A673 (cell line): ENCODE results near the gene PTCH2. TPM values are rescaled to one million over a fixed set of nuclear protein-coding genes. Genes with fewer than 3 reads are reported as not detected.

Experiments
- BruUV-seq: library from RNA; stranded (reverse); fragments of 400-500 nt; replicated peaks from 2 replicates; lab custom pipeline; 2021; lab: Mats Ljungman, UMichigan
- CTCF ChIA-PET: fragments of 300-600 bp; sonication (Branson Sonifier 250); formaldehyde crosslinking; loops from one replicate; lab custom pipeline; 2022; ENCODE audit warnings: antibody characterized with exemption; lab: Charles Lee
- POLR2A ChIA-PET: fragments of 300-600 bp; sonication (Branson Sonifier 250); formaldehyde crosslinking; loops from one replicate; lab custom pipeline; 2022; ENCODE audit warnings: antibody characterized with exemption; ENCODE audit not compliant: low non-redundant PET; lab: Charles Lee
- DNase-seq: peaks from one replicate; pipeline ENCODE4 v3.0.0-alpha.2; 2015; ENCODE audit warnings: low spot score
- H3K27ac ChIP-seq: fragments of 200-600 bp; sonication (generic); 2 replicates; pipeline ENCODE4 v1.5.1; 2016; ENCODE audit warnings: mixed run types, low read depth, mild to moderate bottlenecking, mixed read lengths, antibody characterized with exemption, low read length; ENCODE audit not compliant: poor library complexity, severe bottlenecking
- H3K27me3 ChIP-seq: fragments of 200-600 bp; sonication (generic); replicated peaks from 2 replicates; pipeline ENCODE4 v1.6.1; 2017; ENCODE audit warnings: mixed run types, low read depth, mild to moderate bottlenecking, mixed read lengths, antibody characterized with exemption, low read length; ENCODE audit not compliant: insufficient read depth, poor library complexity
- H3K36me3 ChIP-seq: fragments of 200-600 bp; sonication (generic); 2 replicates; pipeline ENCODE4 v1.6.1; 2016; ENCODE audit warnings: mixed run types, mild to moderate bottlenecking, mixed read lengths, antibody characterized with exemption, low read length; ENCODE audit not compliant: insufficient read depth, poor library complexity, severe bottlenecking
- H3K4me1 ChIP-seq: fragments of 200-600 bp; sonication (generic); 2 replicates; pipeline ENCODE4 v1.6.1; 2017; ENCODE audit warnings: mixed run types, mild to moderate bottlenecking, mixed read lengths, antibody characterized with exemption, low read length; ENCODE audit not compliant: insufficient read depth, poor library complexity, severe bottlenecking
- H3K4me3 ChIP-seq: fragments of 200-600 bp; sonication (generic); 2 replicates; pipeline ENCODE4 v1.5.1; 2016; ENCODE audit warnings: low read depth, mixed run types, mild to moderate bottlenecking, mixed read lengths, low read length; ENCODE audit not compliant: poor library complexity, severe bottlenecking
- H3K9me3 ChIP-seq: fragments of 200-600 bp; sonication (generic); 2 replicates; pipeline ENCODE4 v1.6.1; 2016; ENCODE audit warnings: mixed run types, low read depth, mild to moderate bottlenecking, mixed read lengths, antibody characterized with exemption, low read length; ENCODE audit not compliant: poor library complexity, severe bottlenecking
- CTCF ChIP-seq: fragments of 300-800, 200-600 bp; sonication (generic); conservative IDR thresholded peaks from 2 replicates; pipeline ENCODE4 v1.5.1; 2017; ENCODE audit warnings: low read depth, mild to moderate bottlenecking, antibody characterized with exemption, low read length, moderate library complexity, mixed read lengths
- EZH2 ChIP-seq: fragments of 200-600 bp; sonication (generic); IDR thresholded peaks from 2 replicates; pipeline ENCODE4 v1.6.1; 2017; ENCODE audit warnings: borderline replicate concordance, low read depth, mild to moderate bottlenecking, mixed read lengths, antibody characterized with exemption, low read length; ENCODE audit not compliant: poor library complexity, severe bottlenecking
- intact Hi-C: fragments of 100-400 bp; cut with micrococcal nuclease; formaldehyde crosslinking; loops from one replicate; pipeline ENCODE4 v1.10.0; 2022; ENCODE audit not compliant: unreplicated experiment
- total RNA-seq: library from RNA; stranded (reverse); gene quantifications from 2 replicates; pipeline ENCODE4 v1.2.3, GENCODE V29; 2021

PTCH2 gene
- total RNA-seq, 1 experiment from 2014 or later, result 2.3 TPM

GRCh38 chr1:44822981-44823451, 20.0 kb downstream of the PTCH2 start:
- H3K9me3 ChIP-seq, result no peaks in the 10 kb centered on the region
- BruUV-seq, result no TSS peak
- DNase-seq, result no peak
- POLR2A ChIA-PET, result no interaction called here
- TF ChIP-seq EZH2, result no peak
- no peak for TF ChIP-seq CTCF
- H3K27ac ChIP-seq, result no peak overlapping the region
- H3K36me3 ChIP-seq, result no peaks in the 10 kb centered on the region
- no peaks in the 10 kb centered on the region for H3K27me3 ChIP-seq
- peaks cover 6% of the 10 kb centered on the region for H3K4me1 ChIP-seq
- H3K4me3 ChIP-seq, result no peak overlapping the region
- intact Hi-C loops, result no loop called here
- CTCF ChIA-PET, result interaction anchor here (0.5 kb wide), 1 partner anchor 480 kb away, joined by 6 read pairs; no protein-coding TSS in a partner anchor

GRCh38 chr1:44822131-44822701, 20.8 kb downstream of the PTCH2 start:
- no TSS peak for BruUV-seq
- Histone ChIP-seq H3K27ac (no peak overlapping the region), H3K4me3 (no peak overlapping the region), H3K27me3 (no peaks in the 10 kb centered on the region), H3K36me3 (no peaks in the 10 kb centered on the region), H3K9me3 (no peaks in the 10 kb centered on the region), H3K4me1 (peaks cover 6% of the 10 kb centered on the region)
- intact Hi-C loops, result no loop called here
- no peak for DNase-seq
- ChIA-PET POLR2A (interaction anchor here (0.7 kb wide), 1 partner anchor 100 kb away, joined by 3 read pairs; no protein-coding TSS in a partner anchor), CTCF (no interaction called here)
- TF ChIP-seq CTCF (no peak), EZH2 (no peak)

GRCh38 chr1:44821240-44821715, 21.8 kb downstream of the PTCH2 start:
- Histone ChIP-seq H3K9me3 (no peaks in the 10 kb centered on the region), H3K4me3 (no peak overlapping the region), H3K4me1 (peaks cover 6% of the 10 kb centered on the region), H3K27me3 (no peaks in the 10 kb centered on the region), H3K36me3 (no peaks in the 10 kb centered on the region), H3K27ac (no peak overlapping the region)
- BruUV-seq, result no TSS peak
- CTCF ChIA-PET, result no interaction called here
- no peak for DNase-seq
- TF ChIP-seq CTCF (no peak), EZH2 (no peak)
- intact Hi-C loops, result no loop called here
- POLR2A ChIA-PET, result no interaction called here
